IMR-90 (cell line): ENCODE results near the gene PDGFRA. TPM values are rescaled to one million over a fixed set of nuclear protein-coding genes. Genes with fewer than 3 reads are reported as not detected.

Source experiments
- ATAC-seq: fragments of 200-7000 bp; cut with Tn5 transposase; 2 replicates; pipeline ENCODE4 v1.9.1; 2020; ENCODE audit warnings: low read depth, mild to moderate bottlenecking, moderate library complexity
- BruUV-seq: library from RNA; stranded (reverse); fragments of 400-500 nt; replicated peaks from 2 replicates; lab custom pipeline; 2021; lab: Mats Ljungman, UMichigan
- CTCF ChIA-PET: fragments of 300-600 bp; formaldehyde crosslinking; extraction: SDS; loops from one replicate; lab custom pipeline; 2021; ENCODE audit warnings: antibody characterized with exemption; lab: Yijun Ruan, JAX
- POLR2A ChIA-PET: fragments of 300-600 bp; sonication (Branson Sonifier 250); formaldehyde crosslinking; loops from one replicate; lab custom pipeline; 2022; ENCODE audit warnings: antibody characterized with exemption; ENCODE audit not compliant: unreplicated experiment; lab: Charles Lee
- DNase-seq: peaks from one replicate; pipeline ENCODE4 v3.0.0; 2013
- H2AFZ ChIP-seq: replicated peaks from 2 replicates; pipeline ENCODE3; 2013; ENCODE audit warnings: low read length, mild to moderate bottlenecking; ENCODE audit not compliant: poor library complexity
- H2AK5ac ChIP-seq: 2 replicates; pipeline ENCODE4 v1.6.1; 2013; ENCODE audit warnings: low read depth, low read length, inconsistent platforms
- H2AK9ac ChIP-seq: replicated peaks from 2 replicates; pipeline ENCODE3; 2013; ENCODE audit warnings: mild to moderate bottlenecking, low read depth, low read length, moderate library complexity; ENCODE audit not compliant: poor library complexity
- H2BK120ac ChIP-seq: 2 replicates; pipeline ENCODE4 v1.6.1; 2013; ENCODE audit warnings: low read depth, low read length, inconsistent platforms
- H2BK15ac ChIP-seq: 3 replicates; pipeline ENCODE4 v1.6.1; 2013; ENCODE audit warnings: low read depth, low read length, inconsistent platforms
- H2BK20ac ChIP-seq: 2 replicates; pipeline ENCODE4 v1.6.1; 2013; ENCODE audit warnings: low read depth, mild to moderate bottlenecking, inconsistent platforms, low read length, moderate library complexity
- H2BK5ac ChIP-seq: 2 replicates; pipeline ENCODE4 v1.6.1; 2013; ENCODE audit warnings: mild to moderate bottlenecking, low read depth, low read length, inconsistent platforms; ENCODE audit not compliant: poor library complexity, severe bottlenecking
- H3K14ac ChIP-seq: replicated peaks from 2 replicates; pipeline ENCODE4 v1.6.1; 2013; ENCODE audit warnings: low read depth, low read length, inconsistent platforms
- H3K18ac ChIP-seq: 2 replicates; pipeline ENCODE4 v1.6.1; 2013; ENCODE audit warnings: low read depth, low read length, control low read depth
- H3K23ac ChIP-seq: 2 replicates; pipeline ENCODE4 v1.6.1; 2013; ENCODE audit warnings: low read depth, low read length, inconsistent platforms
- H3K27ac ChIP-seq: 2 replicates; pipeline ENCODE4 v1.5.1; 2013; ENCODE audit warnings: mild to moderate bottlenecking, control low read depth, low read length; ENCODE audit not compliant: insufficient read depth
- H3K27me3 ChIP-seq: 2 replicates; pipeline ENCODE4 v1.6.1; 2013; ENCODE audit warnings: low read length; ENCODE audit not compliant: control insufficient read depth, insufficient read depth
- H3K36me3 ChIP-seq: 2 replicates; pipeline ENCODE4 v1.6.1; 2013; ENCODE audit warnings: low read length, mixed read lengths; ENCODE audit not compliant: control insufficient read depth, insufficient read depth
- H3K4ac ChIP-seq: 2 replicates; pipeline ENCODE4 v1.6.1; 2013; ENCODE audit warnings: low read depth, low read length, inconsistent platforms
- H3K4me1 ChIP-seq: 2 replicates; pipeline ENCODE4 v1.6.1; 2013; ENCODE audit warnings: low read length, mixed read lengths; ENCODE audit not compliant: control insufficient read depth, insufficient read depth
- H3K4me2 ChIP-seq: 2 replicates; pipeline ENCODE4 v1.6.1; 2013; ENCODE audit warnings: low read depth, mild to moderate bottlenecking, control low read depth, low read length, moderate library complexity
- H3K4me3 ChIP-seq: 2 replicates; pipeline ENCODE4 v1.5.1; 2013; ENCODE audit warnings: low read depth, mild to moderate bottlenecking, control low read depth, low read length, moderate library complexity; ENCODE audit not compliant: insufficient read depth
- H3K56ac ChIP-seq: 2 replicates; pipeline ENCODE4 v1.6.1; 2013; ENCODE audit warnings: low read length, inconsistent platforms; ENCODE audit not compliant: insufficient read depth; ENCODE audit errors: extremely low read depth
- H3K79me1 ChIP-seq, 2 experiments: 2 replicates each; pipeline ENCODE4 v1.6.1; 2013; ENCODE audit warnings: low read length in 2 of 2, inconsistent platforms in 1 of 2, low read depth in 1 of 2
- H3K9ac ChIP-seq: 2 replicates; pipeline ENCODE4 v1.6.1; 2013; ENCODE audit warnings: low read depth, low read length, control low read depth
- H3K9me1 ChIP-seq: 2 replicates; pipeline ENCODE4 v1.6.1; 2013; ENCODE audit warnings: low read length, inconsistent platforms; ENCODE audit not compliant: insufficient read depth
- H3K9me3 ChIP-seq: 2 replicates; pipeline ENCODE4 v1.6.1; 2013; ENCODE audit warnings: low read length; ENCODE audit not compliant: control insufficient read depth, insufficient read depth
- H4K20me1 ChIP-seq: 2 replicates; pipeline ENCODE4 v1.6.1; 2013; ENCODE audit warnings: low read length, inconsistent platforms; ENCODE audit not compliant: insufficient read depth
- H4K5ac ChIP-seq: 2 replicates; pipeline ENCODE4 v1.6.1; 2013; ENCODE audit warnings: mild to moderate bottlenecking, low read depth, low read length, control low read depth
- H4K8ac ChIP-seq, 2 experiments: 2 replicates each; pipeline ENCODE4 v1.6.1; 2013; ENCODE audit warnings: low read depth in 2 of 2, low read length in 2 of 2, control low read depth in 1 of 2, inconsistent platforms in 1 of 2
- H4K91ac ChIP-seq: 2 replicates; pipeline ENCODE4 v1.6.1; 2013; ENCODE audit warnings: low read depth, low read length, inconsistent platforms; ENCODE audit not compliant: insufficient read depth
- CEBPB ChIP-seq: IDR thresholded peaks from 2 replicates; pipeline ENCODE4 v1.6.1; 2012; ENCODE audit warnings: low read depth, low read length, improper control_type of control experiment
- CHD1 ChIP-seq: IDR thresholded peaks from 2 replicates; pipeline ENCODE4 v1.6.1; 2012; ENCODE audit warnings: low read depth, low read length, improper control_type of control experiment
- FOS ChIP-seq: fragments of 150-350 bp; IDR thresholded peaks from 2 replicates; pipeline ENCODE4 v1.6.1; 2016; ENCODE audit warnings: low read depth, low read length
- MAFK ChIP-seq: IDR thresholded peaks from 2 replicates; pipeline ENCODE4 v1.6.1; 2012; ENCODE audit warnings: low read depth, low read length, improper control_type of control experiment
- MAZ ChIP-seq: IDR thresholded peaks from 2 replicates; pipeline ENCODE4 v1.6.1; 2012; ENCODE audit warnings: low read depth, mild to moderate bottlenecking, low read length, improper control_type of control experiment, moderate library complexity, borderline replicate concordance
- NFE2L2 ChIP-seq: fragments of 150-350 bp; IDR thresholded peaks from 2 replicates; pipeline ENCODE4 v1.6.1; 2016; ENCODE audit warnings: low read depth, mild to moderate bottlenecking, low read length
- POLR2A ChIP-seq: IDR thresholded peaks from 2 replicates; pipeline ENCODE4 v1.6.1; 2012; ENCODE audit warnings: mild to moderate bottlenecking, low read depth, low read length
- RAD21 ChIP-seq: IDR thresholded peaks from 2 replicates; pipeline ENCODE4 v1.6.1; 2012; ENCODE audit warnings: low read length, improper control_type of control experiment
- RCOR1 ChIP-seq: IDR thresholded peaks from 2 replicates; pipeline ENCODE4 v1.6.1; 2012; ENCODE audit warnings: mild to moderate bottlenecking, low read length, improper control_type of control experiment; ENCODE audit not compliant: insufficient replicate concordance
- RFX5 ChIP-seq: IDR thresholded peaks from 2 replicates; pipeline ENCODE4 v1.8.0; 2012; ENCODE audit warnings: low read depth, mild to moderate bottlenecking, low read length, moderate library complexity
- SMC3 ChIP-seq: fragments of 150-350 bp; IDR thresholded peaks from 2 replicates; pipeline ENCODE4 v1.6.1; 2016; ENCODE audit warnings: low read depth, mild to moderate bottlenecking, antibody characterized with exemption, low read length, moderate library complexity
- WGBS, 2 experiments: methylation state at CpG; one replicate each; pipeline versions ENCODE4 v1.1.5 to v1.1.7; 2013; ENCODE audit warnings: missing lambda C conversion rate in 2 of 2; ENCODE audit not compliant: insufficient read length in 1 of 2; ENCODE audit errors: extremely low coverage in 2 of 2; 5-methylcytosine and 5-hydroxymethylcytosine counted together
- dilution Hi-C: fragments of 300-500 bp; cut with HindIII; formaldehyde crosslinking; loops from one replicate; pipeline ENCODE4 v1.14.3; 2018; ENCODE audit warnings: low sequenced_read_pairs; ENCODE audit not compliant: unreplicated experiment
- in situ Hi-C: fragments of 300-500 bp; cut with MboI; formaldehyde crosslinking; loops from 3 replicates; pipeline ENCODE4 v1.14.3; 2019; ENCODE audit warnings: low sequenced_read_pairs, inconsistent platforms, mixed read lengths
- intact Hi-C: fragments of 100-400 bp; cut with micrococcal nuclease; formaldehyde crosslinking; loops from 2 replicates; pipeline ENCODE4 v1.10.0; 2022
- polyA plus RNA-seq, 3 experiments: library from polyadenylated mRNA; depleted of rRNA; stranded (reverse); fragments of >200 nt; gene quantifications; 2 replicates each; pipeline ENCODE4 v1.2.3, GENCODE V29; 2012; ENCODE audit warnings: low replicate concordance in 1 of 3
- total RNA-seq: library from RNA; depleted of rRNA; stranded (reverse); fragments of >200 nt; gene quantifications from 2 replicates; pipeline ENCODE4 v1.2.3, GENCODE V29; 2012
- TF ChIP-seq, protein P1 (sequence below): fragments of 150-350 bp; IDR thresholded peaks from 2 replicates; pipeline ENCODE4 v1.6.1; 2017; ENCODE audit warnings: mild to moderate bottlenecking, antibody characterized with exemption, low read length, low read depth
- TF ChIP-seq, protein P2 (sequence below): conservative IDR thresholded peaks from 2 replicates; pipeline ENCODE4 v1.5.1; 2012; ENCODE audit warnings: mild to moderate bottlenecking, low read depth, low read length, improper control_type of control experiment

The PDGFRA gene
- total and polyA plus RNA-seq, 2 of the 4 experiments (the other 2 are of a cell fraction) = 60.8 to 168 TPM

DNA sequence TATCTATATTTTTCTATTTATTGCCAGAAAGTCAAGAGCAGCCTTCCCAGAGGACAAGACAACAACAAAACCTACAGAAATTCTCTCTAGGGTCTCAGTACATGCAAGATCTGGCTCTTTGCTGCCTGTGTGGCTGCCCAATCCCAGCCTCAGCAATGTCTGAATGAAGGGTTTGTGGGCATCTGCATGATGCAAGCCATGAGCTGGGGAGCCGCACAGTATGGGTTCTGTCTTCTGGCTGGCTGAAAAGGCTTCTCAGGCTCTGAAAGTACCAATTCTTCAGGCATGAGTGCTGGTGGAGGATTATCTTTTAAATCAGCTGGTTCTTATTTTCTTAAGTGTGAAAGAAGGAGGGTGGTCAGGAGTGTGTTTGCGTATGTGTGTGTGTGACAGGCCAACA, 104.6 kb downstream of the PDGFRA start:
- Histone ChIP-seq H3K79me1 (no peaks in the 10 kb centered on the region), H2AK9ac (no peak overlapping the region), H2AK5ac (no peak overlapping the region), H3K4me2 (no peak overlapping the region), H3K27me3 (peaks cover 12% of the 10 kb centered on the region), H2AFZ (no peak overlapping the region), H2BK120ac (no peak overlapping the region), H3K18ac (no peak overlapping the region), H3K9me1 (no peaks in the 10 kb centered on the region), H3K9me3 (no peaks in the 10 kb centered on the region), H4K91ac (no peak overlapping the region), H3K4ac (no peak overlapping the region), H4K20me1 (no peaks in the 10 kb centered on the region), H2BK5ac (no peak overlapping the region), H3K14ac (no peak overlapping the region), H2BK15ac (no peak overlapping the region), H3K23ac (no peak overlapping the region), H3K56ac (no peak overlapping the region), H3K9ac (no peak overlapping the region), H3K4me3 (no peak overlapping the region), H4K5ac (no peak overlapping the region), H4K8ac (no peak overlapping the region), H2BK20ac (no peak overlapping the region), H3K36me3 (no peaks in the 10 kb centered on the region), H3K27ac (no peak overlapping the region), H3K4me1 (no peaks in the 10 kb centered on the region)
- WGBS, 2 experiments = no CpG with 5 or more reads among the region's 2 CpGs
- ATAC-seq (no peak), DNase-seq (no peak)
- in situ Hi-C loops (no loop called here), intact Hi-C loops (no loop called here), dilution Hi-C loops (no loop called here)
- TF ChIP-seq FOS (no peak), POLR2A (no peak), MAZ (no peak), RCOR1 (no peak), SMC3 (no peak), CHD1 (no peak), RAD21 (no peak), MAFK (no peak), RFX5 (no peak), NFE2L2 (no peak), CEBPB (no peak)
- TF ChIP-seq, protein P1, sequence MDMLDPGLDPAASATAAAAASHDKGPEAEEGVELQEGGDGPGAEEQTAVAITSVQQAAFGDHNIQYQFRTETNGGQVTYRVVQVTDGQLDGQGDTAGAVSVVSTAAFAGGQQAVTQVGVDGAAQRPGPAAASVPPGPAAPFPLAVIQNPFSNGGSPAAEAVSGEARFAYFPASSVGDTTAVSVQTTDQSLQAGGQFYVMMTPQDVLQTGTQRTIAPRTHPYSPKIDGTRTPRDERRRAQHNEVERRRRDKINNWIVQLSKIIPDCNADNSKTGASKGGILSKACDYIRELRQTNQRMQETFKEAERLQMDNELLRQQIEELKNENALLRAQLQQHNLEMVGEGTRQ = no peak
- TF ChIP-seq, protein P2, sequence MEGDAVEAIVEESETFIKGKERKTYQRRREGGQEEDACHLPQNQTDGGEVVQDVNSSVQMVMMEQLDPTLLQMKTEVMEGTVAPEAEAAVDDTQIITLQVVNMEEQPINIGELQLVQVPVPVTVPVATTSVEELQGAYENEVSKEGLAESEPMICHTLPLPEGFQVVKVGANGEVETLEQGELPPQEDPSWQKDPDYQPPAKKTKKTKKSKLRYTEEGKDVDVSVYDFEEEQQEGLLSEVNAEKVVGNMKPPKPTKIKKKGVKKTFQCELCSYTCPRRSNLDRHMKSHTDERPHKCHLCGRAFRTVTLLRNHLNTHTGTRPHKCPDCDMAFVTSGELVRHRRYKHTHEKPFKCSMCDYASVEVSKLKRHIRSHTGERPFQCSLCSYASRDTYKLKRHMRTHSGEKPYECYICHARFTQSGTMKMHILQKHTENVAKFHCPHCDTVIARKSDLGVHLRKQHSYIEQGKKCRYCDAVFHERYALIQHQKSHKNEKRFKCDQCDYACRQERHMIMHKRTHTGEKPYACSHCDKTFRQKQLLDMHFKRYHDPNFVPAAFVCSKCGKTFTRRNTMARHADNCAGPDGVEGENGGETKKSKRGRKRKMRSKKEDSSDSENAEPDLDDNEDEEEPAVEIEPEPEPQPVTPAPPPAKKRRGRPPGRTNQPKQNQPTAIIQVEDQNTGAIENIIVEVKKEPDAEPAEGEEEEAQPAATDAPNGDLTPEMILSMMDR = no peak
- POLR2A ChIA-PET = no interaction called here
- CTCF ChIA-PET = no interaction called here
- BruUV-seq = no TSS peak
